GM21717 (cell line): ENCODE measurements around the gene MUTYH.
"Not testable (repeated sequence)": the region's sequence is repeated elsewhere in the genome, so short reads cannot be mapped to it uniquely, and the experiment has no call there.

Experiments used
- ATAC-seq: cut with Tn5 transposase; IDR thresholded peaks from one replicate; pipeline ENCODE4 v1.9.1; 2021; ENCODE audit warnings: mild to moderate bottlenecking, moderate library complexity; ENCODE audit not compliant: unreplicated experiment

Gene MUTYH

GRCh38 chr1:45339789-45340558 is at the start of gene MUTYH, which contains the start of gene TOE1:
Gene MUTYH (minus strand): TSS chr1:45340440. CDS start chr1:45334505, 5,935 bp downstream.
Gene TOE1 (plus strand): TSS chr1:45340170. CDS start chr1:45340253, 83 bp downstream.
- ATAC-seq, result peak; percentile 83

- no peak for ATAC-seq
Measured at GRCh38 chr1:45386219-45386618, 46.0 kb upstream of the MUTYH start.

- ATAC-seq, result no peak
Measured at GRCh38 chr1:45385302-45385701, 45.1 kb upstream of the MUTYH start.

GRCh38 chr1:45384213-45384612 is 44.0 kb upstream of the MUTYH start:
- ATAC-seq, result not testable (repeated sequence)

- ATAC-seq, result no peak
Measured at GRCh38 chr1:45383191-45383590, 43.0 kb upstream of the MUTYH start.

- no peak for ATAC-seq
Measured at GRCh38 chr1:45381243-45381642, 41.0 kb upstream of the MUTYH start.

- no peak for ATAC-seq
Measured at GRCh38 chr1:45380730-45381129, 40.5 kb upstream of the MUTYH start.

GRCh38 chr1:45380125-45380524 is 39.9 kb upstream of the MUTYH start:
- no peak for ATAC-seq

- ATAC-seq, result no peak
Measured at GRCh38 chr1:45379524-45379923, 39.3 kb upstream of the MUTYH start.

GRCh38 chr1:45378184-45378583 is 37.9 kb upstream of the MUTYH start:
- no peak for ATAC-seq

- ATAC-seq, result no peak
Measured at GRCh38 chr1:45375104-45376090, 35.2 kb upstream of the MUTYH start.

GRCh38 chr1:45373573-45373972 is 33.3 kb upstream of the MUTYH start:
- ATAC-seq, result no peak

GRCh38 chr1:45370575-45370974 is 30.3 kb upstream of the MUTYH start:
- peak; percentile 75 for ATAC-seq

GRCh38 chr1:45365051-45365450 is 24.8 kb upstream of the MUTYH start:
- peak; percentile 58 for ATAC-seq

GRCh38 chr1:45364294-45364693 is 24.1 kb upstream of the MUTYH start:
- no peak for ATAC-seq

- not testable (repeated sequence) for ATAC-seq
Measured at GRCh38 chr1:45360981-45361380, 20.7 kb upstream of the MUTYH start.

GRCh38 chr1:45359882-45360513 is 19.8 kb upstream of the MUTYH start:
- no peak for ATAC-seq

- ATAC-seq, result no peak
Measured at GRCh38 chr1:45356186-45356585, 15.9 kb upstream of the MUTYH start.

GRCh38 chr1:45355683-45356082 is 15.4 kb upstream of the MUTYH start:
- ATAC-seq, result no peak

- ATAC-seq, result no peak
Measured at GRCh38 chr1:45354838-45355237, 14.6 kb upstream of the MUTYH start.

- no peak for ATAC-seq
Measured at GRCh38 chr1:45353685-45354084, 13.4 kb upstream of the MUTYH start.
